HUES48 (cell line): Measurements from ENCODE around the gene CLEC1A.
"Not testable (repeated sequence)": the region's sequence is repeated elsewhere in the genome, so short reads cannot be mapped to it uniquely, and the experiment has no call there.

Experiments
- H3K27ac ChIP-seq: one replicate; pipeline ENCODE4 v1.7.0; 2013; ENCODE audit warnings: low read depth, low read length, inconsistent platforms
- H3K27me3 ChIP-seq: 2 replicates; pipeline ENCODE4 v1.6.1; 2013; ENCODE audit warnings: mild to moderate bottlenecking, low read length; ENCODE audit not compliant: control insufficient read depth, insufficient read depth
- H3K36me3 ChIP-seq: 2 replicates; pipeline ENCODE4 v1.6.1; 2013; ENCODE audit warnings: low read length; ENCODE audit not compliant: control insufficient read depth, insufficient read depth
- H3K4me1 ChIP-seq: 2 replicates; pipeline ENCODE4 v1.6.1; 2013; ENCODE audit warnings: mild to moderate bottlenecking, low read length; ENCODE audit not compliant: control insufficient read depth, insufficient read depth
- H3K4me3 ChIP-seq: 2 replicates; pipeline ENCODE4 v1.5.1; 2013; ENCODE audit warnings: mild to moderate bottlenecking, low read depth, low read length
- H3K9ac ChIP-seq: 2 replicates; pipeline ENCODE4 v1.6.1; 2013; ENCODE audit warnings: mild to moderate bottlenecking, low read depth, low read length, moderate library complexity
- H3K9me3 ChIP-seq: 2 replicates; pipeline ENCODE4 v1.6.1; 2013; ENCODE audit warnings: low read length; ENCODE audit not compliant: control insufficient read depth, insufficient read depth

The CLEC1A gene

GRCh38 chr12:10048526-10048925 lies 50.3 kb downstream of the CLEC1A start:
- no peak overlapping the region for H3K27ac ChIP-seq
- H3K9ac ChIP-seq, result no peak overlapping the region
- H3K9me3 ChIP-seq, result no peaks in the 10 kb centered on the region
- no peaks in the 10 kb centered on the region for H3K27me3 ChIP-seq
- no peak overlapping the region for H3K4me3 ChIP-seq
- no peaks in the 10 kb centered on the region for H3K36me3 ChIP-seq
- H3K4me1 ChIP-seq, result no peaks in the 10 kb centered on the region

- no peaks in the 10 kb centered on the region for H3K9me3 ChIP-seq
- H3K36me3 ChIP-seq, result no peaks in the 10 kb centered on the region
- H3K4me3 ChIP-seq, result no peak overlapping the region
- no peaks in the 10 kb centered on the region for H3K4me1 ChIP-seq
- H3K9ac ChIP-seq, result no peak overlapping the region
- no peak overlapping the region for H3K27ac ChIP-seq
- H3K27me3 ChIP-seq, result no peaks in the 10 kb centered on the region
Observed at GRCh38 chr12:10042167-10042566, 56.6 kb downstream of the CLEC1A start.

GRCh38 chr12:10033783-10034545 lies 64.8 kb downstream of the CLEC1A start:
- Histone ChIP-seq H3K4me1 (no peaks in the 10 kb centered on the region), H3K9ac (no peak overlapping the region), H3K4me3 (no peak overlapping the region), H3K36me3 (no peaks in the 10 kb centered on the region), H3K27ac (no peak overlapping the region), H3K27me3 (no peaks in the 10 kb centered on the region), H3K9me3 (peaks cover 12% of the 10 kb centered on the region; the same call in 1 of the 2 replicates)

GRCh38 chr12:10031771-10032175 lies 67.0 kb downstream of the CLEC1A start:
- Histone ChIP-seq H3K27me3 (no peaks in the 10 kb centered on the region), H3K9me3 (peaks cover 12% of the 10 kb centered on the region; the same call in 1 of the 2 replicates), H3K4me3 (no peak overlapping the region), H3K36me3 (no peaks in the 10 kb centered on the region), H3K9ac (no peak overlapping the region), H3K4me1 (no peaks in the 10 kb centered on the region), H3K27ac (no peak overlapping the region)

GRCh38 chr12:10031321-10031720 lies 67.5 kb downstream of the CLEC1A start:
- H3K4me1 ChIP-seq, result no peaks in the 10 kb centered on the region
- H3K36me3 ChIP-seq, result no peaks in the 10 kb centered on the region
- H3K27ac ChIP-seq, result no peak overlapping the region
- no peaks in the 10 kb centered on the region for H3K27me3 ChIP-seq
- H3K9me3 ChIP-seq, result peaks cover 12% of the 10 kb centered on the region; the same call in 1 of the 2 replicates
- no peak overlapping the region for H3K9ac ChIP-seq
- no peak overlapping the region for H3K4me3 ChIP-seq

- no peaks in the 10 kb centered on the region for H3K4me1 ChIP-seq
- peaks cover 12% of the 10 kb centered on the region; the same call in 1 of the 2 replicates for H3K9me3 ChIP-seq
- H3K27ac ChIP-seq, result no peak within 1 kb of the TSS
- H3K27me3 ChIP-seq, result no peaks in the 10 kb centered on the region
- H3K4me3 ChIP-seq, result no peak within 1 kb of the TSS
- no peak within 1 kb of the TSS for H3K9ac ChIP-seq
- H3K36me3 ChIP-seq, result no peaks in the 10 kb centered on the region
Observed at GRCh38 chr12:10030446-10030845, 68.3 kb downstream of the CLEC1A start, which contains the start of gene CLEC9A. CLEC9A (plus strand) TSS chr12:10030682; CDS start chr12:10052688, 22,006 bp downstream.

GRCh38 chr12:10027721-10028120 lies 71.1 kb downstream of the CLEC1A start:
- Histone ChIP-seq H3K9ac (no peak overlapping the region), H3K4me1 (no peaks in the 10 kb centered on the region), H3K36me3 (no peaks in the 10 kb centered on the region), H3K9me3 (peaks cover 12% of the 10 kb centered on the region; the same call in 1 of the 2 replicates), H3K27me3 (no peaks in the 10 kb centered on the region), H3K4me3 (no peak overlapping the region), H3K27ac (no peak overlapping the region)

GRCh38 chr12:10027311-10027710 lies 71.5 kb downstream of the CLEC1A start:
- Histone ChIP-seq H3K4me3 (no peak overlapping the region), H3K27ac (no peak overlapping the region)

GRCh38 chr12:10026666-10027065 lies 72.1 kb downstream of the CLEC1A start:
- H3K9me3 ChIP-seq, result peaks cover 12% of the 10 kb centered on the region; the same call in 1 of the 2 replicates
- H3K27ac ChIP-seq, H3K27me3 ChIP-seq, H3K4me1 ChIP-seq, H3K9ac ChIP-seq, H3K36me3 ChIP-seq, H3K4me3 ChIP-seq: not testable (repeated sequence)

More at GRCh38 chr12:10027311-10027710, 71.5 kb downstream of the CLEC1A start:
- Histone ChIP-seq H3K9ac (no peak overlapping the region), H3K4me1 (no peaks in the 10 kb centered on the region), H3K9me3 (peaks cover 12% of the 10 kb centered on the region; the same call in 1 of the 2 replicates), H3K36me3 (no peaks in the 10 kb centered on the region), H3K27me3 (no peaks in the 10 kb centered on the region)

- Histone ChIP-seq H3K4me3 (no peak overlapping the region), H3K27me3 (no peaks in the 10 kb centered on the region), H3K27ac (no peak overlapping the region), H3K4me1 (no peaks in the 10 kb centered on the region), H3K9me3 (peaks cover 9% of the 10 kb centered on the region; the same call in 1 of the 2 replicates), H3K36me3 (no peaks in the 10 kb centered on the region), H3K9ac (no peak overlapping the region)
Observed at GRCh38 chr12:10025236-10025635, 73.5 kb downstream of the CLEC1A start.

GRCh38 chr12:10021342-10021741 lies 77.4 kb downstream of the CLEC1A start:
- no peaks in the 10 kb centered on the region for H3K27me3 ChIP-seq
- no peaks in the 10 kb centered on the region for H3K9me3 ChIP-seq
- peaks cover 13% of the 10 kb centered on the region for H3K4me1 ChIP-seq
- H3K4me3 ChIP-seq, result no peak overlapping the region
- no peak overlapping the region for H3K27ac ChIP-seq
- no peak overlapping the region for H3K9ac ChIP-seq
- H3K36me3 ChIP-seq, result no peaks in the 10 kb centered on the region
